Central memory CD8-positive, alpha-beta T cell (primary cell): Measurements from ENCODE around the gene MAP3K10.

Experiments
- ATAC-seq: fragments of 150-1000 bp; cut with Tn5 transposase; replicated peaks from 2 replicates; pipeline ENCODE4 v1.10.0; 2022; ENCODE audit warnings: mild to moderate bottlenecking, moderate FRiP score, moderate number of reproducible peaks; ENCODE audit not compliant: poor library complexity, severe bottlenecking; ENCODE audit errors: extremely low read depth
- DNase-seq, 2 donors: peaks; one replicate each; pipeline ENCODE4 v3.0.0; 2021; ENCODE audit warnings: low spot score in 2 of 2
- H3K27ac Mint-ChIP-seq: one replicate; pipeline ENCODE4 v1.8.0; 2022; ENCODE audit warnings: low read depth, mild to moderate bottlenecking, moderate library complexity, mixed read lengths
- H3K27me3 Mint-ChIP-seq: one replicate; pipeline ENCODE4 v1.8.0; 2022; ENCODE audit warnings: mixed read lengths
- H3K36me3 Mint-ChIP-seq: one replicate; pipeline ENCODE4 v1.8.0; 2022; ENCODE audit warnings: mild to moderate bottlenecking, moderate library complexity, mixed read lengths; ENCODE audit not compliant: insufficient read depth
- H3K4me1 Mint-ChIP-seq: one replicate; pipeline ENCODE4 v1.8.0; 2022; ENCODE audit warnings: mixed read lengths
- H3K4me3 Mint-ChIP-seq: one replicate; pipeline ENCODE4 v1.8.0; 2022; ENCODE audit warnings: mild to moderate bottlenecking, moderate library complexity, mixed read lengths
- H3K9me3 Mint-ChIP-seq: one replicate; pipeline ENCODE4 v1.8.0; 2022; ENCODE audit warnings: mixed read lengths

MAP3K10 gene

DNA sequence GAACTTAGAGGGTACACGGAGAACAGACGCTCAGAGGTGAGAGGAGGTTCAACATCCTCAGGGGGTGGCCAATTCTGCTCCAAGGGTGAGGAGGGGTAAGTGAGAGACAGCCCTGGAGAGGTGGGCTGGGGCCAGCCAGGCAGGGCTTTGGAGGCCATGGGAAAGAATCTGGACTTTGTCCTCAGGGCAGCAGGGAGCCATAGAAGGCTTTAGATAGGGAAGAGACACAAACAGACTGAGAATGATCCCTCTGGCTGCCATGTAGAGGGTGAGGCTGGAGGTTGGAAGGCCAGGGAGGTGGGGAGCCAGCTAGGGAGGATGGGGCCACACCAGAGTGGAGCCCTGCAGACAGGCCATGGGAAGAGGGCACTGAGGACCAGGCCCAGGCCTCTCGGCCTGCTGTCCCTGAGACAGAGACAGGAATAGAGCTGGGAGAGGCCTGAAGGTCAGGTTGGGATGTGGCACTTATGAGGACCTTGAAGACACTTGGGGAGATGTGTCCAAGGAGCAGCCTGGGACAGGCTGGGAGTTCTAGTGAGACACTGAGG is 64.5 kb downstream of the MAP3K10 start:
- no peak for DNase-seq
- H3K4me1 Mint-ChIP-seq, result peaks cover 30% of the 10 kb centered on the region
- no peaks in the 10 kb centered on the region for H3K27me3 Mint-ChIP-seq
- no peak overlapping the region for H3K4me3 Mint-ChIP-seq
- no peak for ATAC-seq
- no peaks in the 10 kb centered on the region for H3K9me3 Mint-ChIP-seq
- H3K27ac Mint-ChIP-seq, result peak overlapping the region; percentile 73
- peaks cover 28% of the 10 kb centered on the region for H3K36me3 Mint-ChIP-seq

DNA sequence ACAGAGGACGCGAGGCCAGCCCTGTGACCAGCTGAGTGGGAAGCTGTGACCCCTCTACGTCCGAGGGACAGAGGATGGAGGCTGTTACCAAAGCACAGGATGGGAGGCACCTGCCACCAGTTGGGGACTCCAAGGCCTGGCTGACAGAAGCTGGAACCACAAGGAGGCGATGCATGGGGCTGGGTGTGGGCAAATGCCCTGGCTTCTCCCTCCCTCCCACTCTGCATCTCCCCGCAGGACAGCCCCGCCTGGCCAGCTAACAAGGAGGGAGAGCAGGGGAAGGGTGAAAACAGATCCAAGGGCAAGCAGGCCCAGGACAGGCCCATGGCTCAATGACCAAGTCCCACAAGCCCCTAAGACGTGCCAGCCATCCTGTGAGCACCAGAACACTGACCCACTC is 65.3 kb downstream of the MAP3K10 start:
- H3K9me3 Mint-ChIP-seq, result no peaks in the 10 kb centered on the region
- peak overlapping the region; percentile 73 for H3K27ac Mint-ChIP-seq
- ATAC-seq, result no peak
- no peaks in the 10 kb centered on the region for H3K27me3 Mint-ChIP-seq
- H3K36me3 Mint-ChIP-seq, result peaks cover 28% of the 10 kb centered on the region
- no peak overlapping the region for H3K4me3 Mint-ChIP-seq
- H3K4me1 Mint-ChIP-seq, result peaks cover 38% of the 10 kb centered on the region
- DNase-seq, result no peak

DNA sequence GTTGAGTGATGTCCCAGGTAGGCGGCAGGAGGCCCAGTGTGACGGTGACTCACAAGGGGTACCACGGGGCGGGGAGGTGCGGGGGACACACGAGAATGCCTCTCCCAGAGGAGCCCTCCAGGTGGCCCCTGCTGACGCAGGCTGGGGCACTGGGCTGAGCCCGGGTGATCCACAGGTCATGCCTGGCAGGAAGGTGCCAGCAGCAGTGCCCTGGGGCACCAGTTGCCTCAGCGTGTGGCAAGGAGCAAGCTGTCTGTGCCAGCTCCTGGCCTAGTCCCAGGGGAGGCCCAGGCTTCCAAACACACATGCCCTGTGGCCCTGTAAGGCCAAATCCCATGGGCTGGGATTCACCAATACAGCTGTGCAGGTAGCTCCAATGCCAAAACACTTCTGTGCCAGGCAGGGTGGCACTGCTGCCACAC is 65.9 kb downstream of the MAP3K10 start:
- Mint-ChIP-seq H3K4me1 (peaks cover 43% of the 10 kb centered on the region), H3K27ac (peak overlapping the region; percentile 5), H3K36me3 (peaks cover 28% of the 10 kb centered on the region), H3K9me3 (no peaks in the 10 kb centered on the region), H3K4me3 (no peak overlapping the region), H3K27me3 (no peaks in the 10 kb centered on the region)
- no peak for DNase-seq
- ATAC-seq, result no peak

- peaks cover 10% of the 10 kb centered on the region for H3K36me3 Mint-ChIP-seq
- H3K9me3 Mint-ChIP-seq, result no peaks in the 10 kb centered on the region
- no peak overlapping the region for H3K27ac Mint-ChIP-seq
- H3K4me3 Mint-ChIP-seq, result no peak overlapping the region
- ATAC-seq, result no peak
- no peaks in the 10 kb centered on the region for H3K27me3 Mint-ChIP-seq
- no peak for DNase-seq
- peaks cover 27% of the 10 kb centered on the region for H3K4me1 Mint-ChIP-seq
Observed at GRCh38 chr19:40261631-40262030, 70.4 kb downstream of the MAP3K10 start.

GRCh38 chr19:40262422-40262821 is 71.2 kb downstream of the MAP3K10 start:
- peaks cover 12% of the 10 kb centered on the region for H3K36me3 Mint-ChIP-seq
- no peak overlapping the region for H3K27ac Mint-ChIP-seq
- DNase-seq (no peak), ATAC-seq (no peak)
- no peaks in the 10 kb centered on the region for H3K27me3 Mint-ChIP-seq
- no peaks in the 10 kb centered on the region for H3K9me3 Mint-ChIP-seq
- no peak overlapping the region for H3K4me3 Mint-ChIP-seq
- H3K4me1 Mint-ChIP-seq, result peaks cover 30% of the 10 kb centered on the region

- DNase-seq (no peak), ATAC-seq (no peak)
- Mint-ChIP-seq H3K4me3 (peak overlapping the region; percentile 25), H3K27me3 (no peaks in the 10 kb centered on the region), H3K27ac (peak overlapping the region; percentile 16), H3K36me3 (peaks cover 12% of the 10 kb centered on the region), H3K4me1 (peaks cover 33% of the 10 kb centered on the region), H3K9me3 (no peaks in the 10 kb centered on the region)
Observed at GRCh38 chr19:40263440-40264313, 72.5 kb downstream of the MAP3K10 start.

DNA sequence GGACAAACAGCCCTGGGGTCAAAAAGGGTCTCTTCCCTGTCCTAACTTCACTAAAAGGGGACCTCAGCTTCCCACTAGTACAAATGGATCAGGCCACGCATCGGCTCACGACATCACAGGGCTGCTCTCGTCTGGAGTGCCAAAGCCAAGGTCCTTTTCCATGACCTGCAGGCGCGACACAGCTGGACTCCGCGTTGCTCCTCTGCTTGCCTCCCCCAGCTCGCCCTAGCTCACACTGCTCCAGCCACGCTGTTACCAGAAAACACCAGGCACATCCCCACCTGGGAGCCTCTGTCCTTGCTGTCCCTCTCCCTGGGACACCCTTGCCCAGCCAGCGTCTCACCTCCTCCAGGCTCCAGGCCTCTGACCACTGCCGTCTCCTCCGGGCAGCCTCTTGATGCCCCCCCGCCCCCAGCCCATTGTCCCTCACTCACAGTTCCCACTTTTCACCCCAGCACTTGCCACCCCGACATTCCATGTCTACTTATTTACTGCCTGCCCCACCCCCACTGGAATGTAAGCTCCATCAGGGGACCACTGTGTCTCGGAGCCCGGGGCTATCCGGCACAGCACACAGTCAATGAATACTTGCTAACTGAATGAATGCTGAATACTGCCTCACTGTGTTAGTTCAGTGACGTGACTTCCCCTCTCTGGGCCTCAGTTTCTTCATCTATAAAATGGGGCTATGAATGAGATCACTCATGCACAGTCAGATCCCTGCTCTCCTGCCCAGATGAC is 73.3 kb downstream of the MAP3K10 start:
- ATAC-seq, result no peak
- H3K9me3 Mint-ChIP-seq, result no peaks in the 10 kb centered on the region
- DNase-seq, result no peak
- no peaks in the 10 kb centered on the region for H3K27me3 Mint-ChIP-seq
- peaks cover 40% of the 10 kb centered on the region for H3K4me1 Mint-ChIP-seq
- H3K27ac Mint-ChIP-seq, result peak overlapping the region; percentile 12
- H3K4me3 Mint-ChIP-seq, result no peak overlapping the region
- H3K36me3 Mint-ChIP-seq, result peaks cover 15% of the 10 kb centered on the region
